Astrocyte (in vitro differentiated cells and primary cell): Measurements from ENCODE around the gene SPSB1. TPM values are rescaled to one million over a fixed set of nuclear protein-coding genes. Genes with fewer than 3 reads are reported as not detected.

Source experiments
- DNase-seq: peaks from one replicate; pipeline ENCODE4 v3.0.0-alpha.2; 2010; ENCODE audit warnings: low read depth
- FAIRE-seq: peaks from 2 replicates; lab custom pipeline; 2011; peaks lifted over from hg19 to GRCh38; lab: Jason Lieb, UNC
- H2AFZ ChIP-seq: 2 replicates; pipeline ENCODE4 v1.6.0; 2012; ENCODE audit warnings: low read depth, low read length, inconsistent platforms
- H3K27ac ChIP-seq: 2 replicates; pipeline ENCODE4 v1.5.1; 2011; ENCODE audit warnings: low read depth, low read length, inconsistent platforms
- H3K27me3 ChIP-seq: 2 replicates; pipeline ENCODE4 v1.6.0; 2011; ENCODE audit warnings: low read length, inconsistent platforms; ENCODE audit not compliant: insufficient read depth
- H3K36me3 ChIP-seq: 2 replicates; pipeline ENCODE4 v1.5.1; 2011; ENCODE audit warnings: low read length, inconsistent platforms; ENCODE audit not compliant: insufficient read depth
- H3K4me1 ChIP-seq: 2 replicates; pipeline ENCODE4 v1.5.1; 2011; ENCODE audit warnings: low read length, inconsistent platforms; ENCODE audit not compliant: insufficient read depth
- H3K4me2 ChIP-seq: 2 replicates; pipeline ENCODE4 v1.6.0; 2012; ENCODE audit warnings: low read length, inconsistent platforms
- H3K4me3 ChIP-seq: 2 replicates; pipeline ENCODE4 v1.5.1; 2011; ENCODE audit warnings: low read depth, mild to moderate bottlenecking, low read length, inconsistent platforms; ENCODE audit not compliant: insufficient read depth
- H3K79me2 ChIP-seq: 2 replicates; pipeline ENCODE4 v1.6.0; 2012; ENCODE audit warnings: mild to moderate bottlenecking, low read length, inconsistent platforms; ENCODE audit not compliant: insufficient read depth
- H3K9ac ChIP-seq: 2 replicates; pipeline ENCODE4 v1.6.0; 2012; ENCODE audit warnings: mild to moderate bottlenecking, low read length, inconsistent platforms
- H3K9me3 ChIP-seq: 2 replicates; pipeline ENCODE4 v1.5.1; 2012; ENCODE audit warnings: low read depth, mild to moderate bottlenecking, low read length, inconsistent platforms; ENCODE audit not compliant: insufficient read depth
- H4K20me1 ChIP-seq: 2 replicates; pipeline ENCODE4 v1.6.0; 2012; ENCODE audit warnings: low read length, inconsistent platforms; ENCODE audit not compliant: insufficient read depth
- H3K27ac Mint-ChIP-seq: one replicate; pipeline ENCODE4 v1.8.0; 2021; ENCODE audit warnings: mild to moderate bottlenecking, mixed read lengths; ENCODE audit not compliant: unreplicated experiment
- H3K27me3 Mint-ChIP-seq: one replicate; pipeline ENCODE4 v1.8.0; 2021; ENCODE audit warnings: low read depth, mixed read lengths; ENCODE audit not compliant: unreplicated experiment
- H3K36me3 Mint-ChIP-seq: one replicate; pipeline ENCODE4 v1.8.0; 2021; ENCODE audit warnings: low read depth, mixed read lengths; ENCODE audit not compliant: unreplicated experiment
- H3K4me1 Mint-ChIP-seq: one replicate; pipeline ENCODE4 v1.8.0; 2021; ENCODE audit warnings: low read depth, mixed read lengths; ENCODE audit not compliant: unreplicated experiment
- H3K4me3 Mint-ChIP-seq: one replicate; pipeline ENCODE4 v1.8.0; 2021; ENCODE audit warnings: mild to moderate bottlenecking, moderate library complexity, mixed read lengths; ENCODE audit not compliant: unreplicated experiment
- H3K9me3 Mint-ChIP-seq: one replicate; pipeline ENCODE4 v1.8.0; 2021; ENCODE audit warnings: mild to moderate bottlenecking, mixed read lengths; ENCODE audit not compliant: unreplicated experiment
- CTCF ChIP-seq: IDR thresholded peaks from 2 replicates; pipeline ENCODE4 v1.5.1; 2011; ENCODE audit warnings: low read depth, mild to moderate bottlenecking, inconsistent platforms, low read length, moderate library complexity; ENCODE audit not compliant: insufficient read depth
- EZH2 ChIP-seq: IDR thresholded peaks from 2 replicates; pipeline ENCODE4 v1.6.1; 2012; ENCODE audit warnings: mild to moderate bottlenecking, low read length, inconsistent platforms; ENCODE audit not compliant: insufficient read depth
- total RNA-seq: library from RNA; stranded (reverse); gene quantifications from 2 replicates; pipeline ENCODE4 v1.2.1, GENCODE V29; 2021

SPSB1 gene
- total RNA-seq, 1 donor from 2014 or later, result 53.5 TPM

DNA sequence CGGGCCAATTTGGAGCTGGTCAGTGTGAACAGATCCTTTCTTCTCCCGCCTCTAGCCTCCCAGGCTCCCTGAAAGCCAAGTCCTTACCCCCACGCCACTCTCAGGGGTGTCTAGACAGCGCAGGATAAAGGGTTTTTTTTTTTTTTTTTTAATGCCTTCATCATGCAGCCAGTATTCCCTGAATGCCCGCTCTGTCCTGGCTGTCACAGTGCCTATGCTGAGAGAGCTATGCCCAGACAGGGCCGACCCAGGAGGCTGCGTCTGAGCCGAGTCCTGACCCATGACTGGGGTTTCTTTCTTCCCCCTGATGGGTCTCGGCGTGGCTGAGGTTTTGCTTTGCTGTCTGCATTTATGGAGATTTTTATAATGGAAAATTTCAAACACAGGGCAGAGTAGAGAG, 18.3 kb downstream of the SPSB1 start:
- H3K36me3 ChIP-seq, result no peaks in the 10 kb centered on the region
- DNase-seq (no peak), FAIRE-seq (no peak)
- no peak for TF ChIP-seq CTCF
- TF ChIP-seq EZH2, result no peak
- H3K79me2 ChIP-seq, result peaks cover 100% of the 10 kb centered on the region
- H3K4me2 ChIP-seq, result no peak overlapping the region
- Mint-ChIP-seq H3K36me3 (peaks cover 17% of the 10 kb centered on the region), H3K9me3 (no peaks in the 10 kb centered on the region), H3K4me1 (peaks cover 30% of the 10 kb centered on the region), H3K4me3 (no peak overlapping the region), H3K27me3 (no peaks in the 10 kb centered on the region), H3K27ac (peak overlapping the region; percentile 53)
- no peak overlapping the region for H3K27ac ChIP-seq
- peaks cover 98% of the 10 kb centered on the region for H4K20me1 ChIP-seq
- no peaks in the 10 kb centered on the region for H3K9me3 ChIP-seq
- no peaks in the 10 kb centered on the region for H3K27me3 ChIP-seq
- no peak overlapping the region for H3K9ac ChIP-seq
- peaks cover 16% of the 10 kb centered on the region for H3K4me1 ChIP-seq
- no peak overlapping the region for H2AFZ ChIP-seq
- H3K4me3 ChIP-seq, result no peak overlapping the region

GRCh38 chr1:9311479-9311878, 18.8 kb downstream of the SPSB1 start:
- Histone ChIP-seq H3K9me3 (no peaks in the 10 kb centered on the region), H3K27me3 (no peaks in the 10 kb centered on the region), H3K4me1 (peaks cover 21% of the 10 kb centered on the region), H3K36me3 (no peaks in the 10 kb centered on the region), H3K79me2 (peaks cover 100% of the 10 kb centered on the region), H3K4me3 (no peak overlapping the region), H3K27ac (no peak overlapping the region), H4K20me1 (peaks cover 98% of the 10 kb centered on the region), H3K9ac (no peak overlapping the region), H2AFZ (no peak overlapping the region), H3K4me2 (no peak overlapping the region)
- peaks cover 26% of the 10 kb centered on the region for H3K4me1 Mint-ChIP-seq
- H3K27ac Mint-ChIP-seq, result peak overlapping the region; percentile 53
- H3K4me3 Mint-ChIP-seq, result no peak overlapping the region
- FAIRE-seq, result no peak
- no peak for DNase-seq
- no peak for TF ChIP-seq EZH2
- no peaks in the 10 kb centered on the region for H3K9me3 Mint-ChIP-seq
- H3K27me3 Mint-ChIP-seq, result no peaks in the 10 kb centered on the region
- peaks cover 17% of the 10 kb centered on the region for H3K36me3 Mint-ChIP-seq

DNA sequence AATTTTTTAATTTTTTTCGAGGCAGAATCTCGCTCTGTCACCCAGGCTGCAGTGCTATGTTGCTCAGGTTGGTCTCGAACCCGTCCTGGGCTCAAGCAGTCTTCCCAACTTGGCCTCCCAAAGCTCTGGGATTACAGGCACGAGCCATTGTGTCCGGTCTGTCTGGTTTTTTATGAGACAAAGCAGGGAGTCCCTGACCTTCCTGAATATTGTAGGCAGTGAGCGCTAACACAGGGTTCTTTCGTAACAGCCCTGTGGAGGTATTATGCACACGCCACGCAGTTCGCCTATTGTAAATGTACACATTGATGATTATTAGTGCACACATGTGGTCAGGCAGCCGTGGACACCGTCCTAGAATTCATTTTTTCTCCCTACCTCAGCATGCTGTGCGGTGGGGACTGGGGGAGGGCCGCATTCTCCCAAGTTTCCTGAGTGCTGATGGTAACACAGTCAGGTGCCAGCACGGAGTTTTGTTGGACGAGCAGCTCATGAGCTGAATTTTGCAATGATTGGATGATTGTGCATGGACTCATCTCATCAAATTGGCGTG, 19.6 kb downstream of the SPSB1 start:
- Mint-ChIP-seq H3K27me3 (no peaks in the 10 kb centered on the region), H3K4me3 (no peak overlapping the region), H3K36me3 (peaks cover 16% of the 10 kb centered on the region), H3K27ac (no peak overlapping the region), H3K9me3 (no peaks in the 10 kb centered on the region), H3K4me1 (peaks cover 28% of the 10 kb centered on the region)
- Histone ChIP-seq H3K27ac (no peak overlapping the region), H3K4me3 (no peak overlapping the region), H3K27me3 (no peaks in the 10 kb centered on the region), H4K20me1 (peaks cover 98% of the 10 kb centered on the region), H3K79me2 (peaks cover 100% of the 10 kb centered on the region), H3K9ac (no peak overlapping the region), H3K4me1 (peaks cover 28% of the 10 kb centered on the region), H3K4me2 (no peak overlapping the region), H3K9me3 (no peaks in the 10 kb centered on the region), H3K36me3 (no peaks in the 10 kb centered on the region), H2AFZ (no peak overlapping the region)
- FAIRE-seq, result no peak
- DNase-seq, result no peak
- no peak for TF ChIP-seq EZH2
- no peak for TF ChIP-seq CTCF
